ENCODE measurements around the gene CGB7.

DNA sequence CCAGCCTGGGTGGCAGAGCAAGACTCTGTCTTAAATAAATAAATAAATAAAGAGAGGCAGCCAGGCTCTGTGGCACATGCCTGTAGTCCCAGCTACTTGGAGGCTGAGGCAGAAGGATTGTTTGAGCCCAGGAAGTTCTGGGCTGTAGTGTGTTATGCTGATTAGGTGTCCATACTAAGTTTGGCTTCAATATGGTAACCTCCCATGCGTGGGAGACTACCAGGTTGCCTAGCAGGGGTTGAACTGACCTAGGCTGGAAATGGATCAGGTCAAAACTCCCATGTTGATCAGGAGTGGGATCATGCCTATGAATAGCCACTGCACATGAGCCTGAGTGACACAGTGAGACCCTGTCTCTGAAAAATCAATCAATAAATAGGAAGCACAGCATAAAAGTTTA is 23.7 kb upstream of the CGB7 start:
- TF ChIP-seq POLR2AphosphoS5 (IDR thresholded peaks at IDR 0.05) = no peak
- TF ChIP-seq CTCF (IDR thresholded peaks at IDR 0.05) = no peak
- TF ChIP-seq POLR2A (IDR thresholded peaks at IDR 0.05) = no peak
- TF ChIP-seq EP300 (IDR thresholded peaks at IDR 0.05; ENCODE audit: low read depth) = no peak

Measured in transverse colon (tissue), 4 donors.